HG02759 (cell line): ENCODE data around the gene ZBTB39.
"Not testable (repeated sequence)": the region's sequence is repeated elsewhere in the genome, so short reads cannot be mapped to it uniquely, and the experiment has no call there.

Experiments
- ATAC-seq: cut with Tn5 transposase; IDR thresholded peaks from one replicate; pipeline ENCODE4 v1.9.1; 2021; ENCODE audit warnings: mild to moderate bottlenecking, moderate library complexity; ENCODE audit not compliant: unreplicated experiment

Gene ZBTB39

GRCh38 chr12:57001448-57001906, 4.9 kb downstream of the ZBTB39 start:
- ATAC-seq: no peak

- no peak for ATAC-seq
These were observed 6.0 kb downstream of the ZBTB39 start for GRCh38 chr12:57000393-57000792.

GRCh38 chr12:56999456-56999855, 6.9 kb downstream of the ZBTB39 start:
- no peak for ATAC-seq

GRCh38 chr12:56998981-56999380, 7.4 kb downstream of the ZBTB39 start:
- ATAC-seq: peak; percentile 84

- ATAC-seq: no peak
These were observed 8.0 kb downstream of the ZBTB39 start for GRCh38 chr12:56998316-56998715.

GRCh38 chr12:56996793-56997545, 9.4 kb downstream of the ZBTB39 start:
- ATAC-seq: no peak

- no peak for ATAC-seq
These were observed 10.3 kb downstream of the ZBTB39 start for GRCh38 chr12:56995930-56996496.

- no peak for ATAC-seq
These were observed 11.0 kb downstream of the ZBTB39 start for GRCh38 chr12:56995201-56995929.

- no peak for ATAC-seq
These were observed 12.1 kb downstream of the ZBTB39 start for GRCh38 chr12:56994231-56994746.

- ATAC-seq: no peak
These were observed 13.0 kb downstream of the ZBTB39 start for GRCh38 chr12:56993346-56993745.

- ATAC-seq: no peak
These were observed 14.8 kb downstream of the ZBTB39 start for GRCh38 chr12:56991319-56992246.

- no peak for ATAC-seq
These were observed 15.6 kb downstream of the ZBTB39 start for GRCh38 chr12:56990648-56991318.

- no peak for ATAC-seq
These were observed 16.3 kb downstream of the ZBTB39 start for GRCh38 chr12:56989861-56990610.

- ATAC-seq: no peak
These were observed 18.1 kb downstream of the ZBTB39 start for GRCh38 chr12:56988207-56988739.

- peak; percentile 59 for ATAC-seq
These were observed 18.7 kb downstream of the ZBTB39 start for GRCh38 chr12:56987551-56988053.

- no peak for ATAC-seq
These were observed 19.3 kb downstream of the ZBTB39 start for GRCh38 chr12:56987011-56987410.

- not testable (repeated sequence) for ATAC-seq
These were observed 20.6 kb downstream of the ZBTB39 start for GRCh38 chr12:56985714-56986113.

- ATAC-seq: no peak
These were observed 23.0 kb downstream of the ZBTB39 start for GRCh38 chr12:56983386-56983785.
